CD8-positive, alpha-beta memory T cell (primary cell): ENCODE measurements around the gene TENM3. TPM values are rescaled to one million over a fixed set of nuclear protein-coding genes. Genes with fewer than 3 reads are reported as not detected.

ENCODE experiments used
- CTCF ChIA-PET: fragments of 350-600 bp; sonication (Branson Sonifier 250); formaldehyde crosslinking; loops from one replicate; lab custom pipeline; 2021; ENCODE audit warnings: antibody characterized with exemption; lab: Charles Lee
- POLR2A ChIA-PET: fragments of 350-600 bp; sonication (Branson Sonifier 250); formaldehyde crosslinking; loops from one replicate; lab custom pipeline; 2021; ENCODE audit warnings: antibody characterized with exemption; lab: Charles Lee
- DNase-seq, 5 donors: peaks; one replicate each; pipeline versions ENCODE4 v3.0.0 to v3.0.0-alpha.2; 2020 to 2022; ENCODE audit warnings: mixed read lengths in 1 of 5
- H3K27ac ChIP-seq: one replicate; pipeline ENCODE4 v1.7.0; 2013; ENCODE audit warnings: low read depth, mild to moderate bottlenecking, low read length, moderate library complexity
- H3K27me3 ChIP-seq: 2 replicates; pipeline ENCODE4 v1.7.0; 2013; ENCODE audit warnings: low read length, mild to moderate bottlenecking; ENCODE audit not compliant: insufficient read depth, poor library complexity, severe bottlenecking
- H3K36me3 ChIP-seq: 2 replicates; pipeline ENCODE4 v1.7.0; 2013; ENCODE audit warnings: mild to moderate bottlenecking, low read length, moderate library complexity; ENCODE audit not compliant: insufficient read depth
- H3K4me1 ChIP-seq: 2 replicates; pipeline ENCODE4 v1.7.0; 2013; ENCODE audit warnings: mild to moderate bottlenecking, low read length, moderate library complexity; ENCODE audit not compliant: insufficient read depth
- H3K4me3 ChIP-seq: 2 replicates; pipeline ENCODE4 v1.7.0; 2013; ENCODE audit warnings: mild to moderate bottlenecking, low read length
- H3K9me3 ChIP-seq: 2 replicates; pipeline ENCODE4 v1.7.0; 2013; ENCODE audit warnings: mild to moderate bottlenecking, low read length
- H3K27ac Mint-ChIP-seq, 8 donors: one replicate each; pipeline ENCODE4 v1.8.0; 2020 to 2021; ENCODE audit warnings: mixed read lengths in 8 of 8, mild to moderate bottlenecking in 6 of 8, inconsistent platforms in 3 of 8, moderate library complexity in 3 of 8
- H3K27me3 Mint-ChIP-seq, 2 donors: one replicate each; pipeline ENCODE4 v1.8.0; 2020 to 2021; ENCODE audit warnings: mixed read lengths in 2 of 2, mild to moderate bottlenecking in 1 of 2, moderate library complexity in 1 of 2
- H3K36me3 Mint-ChIP-seq, 3 donors: one replicate each; pipeline ENCODE4 v1.8.0; 2020 to 2021; ENCODE audit warnings: mixed read lengths in 3 of 3, inconsistent platforms in 1 of 3, mild to moderate bottlenecking in 1 of 3
- H3K4me1 Mint-ChIP-seq, 3 donors: one replicate each; pipeline ENCODE4 v1.8.0; 2020 to 2021; ENCODE audit warnings: mixed read lengths in 3 of 3, inconsistent platforms in 1 of 3, mild to moderate bottlenecking in 1 of 3
- H3K4me3 Mint-ChIP-seq, 7 donors: one replicate each; pipeline ENCODE4 v1.8.0; 2020 to 2021; ENCODE audit warnings: mixed read lengths in 7 of 7, mild to moderate bottlenecking in 6 of 7, moderate library complexity in 4 of 7, inconsistent platforms in 2 of 7
- H3K9me3 Mint-ChIP-seq, 5 donors: one replicate each; pipeline ENCODE4 v1.8.0; 2020 to 2022; ENCODE audit warnings: mixed read lengths in 5 of 5, mild to moderate bottlenecking in 3 of 5, moderate library complexity in 2 of 5, inconsistent platforms in 1 of 5
- polyA plus RNA-seq: library from polyadenylated mRNA; unstranded; fragments of 300-500 nt; fragmentation: Illumina TruSeq; gene quantifications from one replicate; pipeline ENCODE4 v1.2.3, GENCODE V29; 2021
- total RNA-seq, 2 experiments: library from RNA; stranded (reverse); gene quantifications; one replicate each; pipeline ENCODE4 v1.2.3, GENCODE V29; 2021

TENM3 gene
- total and polyA plus RNA-seq, 3 experiments from 2014 or later, result not detected

DNA sequence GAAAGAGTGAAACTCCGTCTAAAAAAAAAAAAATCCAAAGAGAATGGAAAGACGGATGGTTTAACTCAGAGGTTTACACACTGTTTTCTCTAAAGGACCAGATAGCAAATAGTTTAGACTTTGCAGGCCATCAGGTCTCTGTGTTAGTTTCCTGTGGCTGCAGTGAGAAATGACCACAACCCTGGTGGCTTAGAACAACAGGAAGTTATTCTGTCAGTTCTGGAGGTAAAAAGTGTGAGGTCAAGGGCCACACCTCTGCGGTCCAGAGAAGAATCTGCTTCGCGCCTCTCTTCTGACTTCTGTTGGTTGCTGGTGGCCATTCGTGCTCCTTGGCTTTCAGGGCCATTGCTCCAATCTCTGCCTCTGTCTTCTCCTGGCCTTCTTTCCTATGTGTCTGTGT, 76.9 kb downstream of the TENM3 start:
- Histone ChIP-seq H3K4me1 (no peaks in the 10 kb centered on the region), H3K4me3 (no peak overlapping the region), H3K9me3 (no peaks in the 10 kb centered on the region), H3K36me3 (no peaks in the 10 kb centered on the region), H3K27me3 (no peaks in the 10 kb centered on the region), H3K27ac (no peak overlapping the region)
- Mint-ChIP-seq H3K27me3 (no peaks in the 10 kb centered on the region), H3K4me3 (no peak overlapping the region), H3K4me1 (no peaks in the 10 kb centered on the region), H3K9me3 (peaks cover 7 to 21% (median 13%) of the 10 kb centered on the region in 5 donors), H3K27ac (no peak overlapping the region), H3K36me3 (no peaks in the 10 kb centered on the region)
- DNase-seq, result no peak
- CTCF ChIA-PET, result no interaction called here
- POLR2A ChIA-PET, result no interaction called here

DNA sequence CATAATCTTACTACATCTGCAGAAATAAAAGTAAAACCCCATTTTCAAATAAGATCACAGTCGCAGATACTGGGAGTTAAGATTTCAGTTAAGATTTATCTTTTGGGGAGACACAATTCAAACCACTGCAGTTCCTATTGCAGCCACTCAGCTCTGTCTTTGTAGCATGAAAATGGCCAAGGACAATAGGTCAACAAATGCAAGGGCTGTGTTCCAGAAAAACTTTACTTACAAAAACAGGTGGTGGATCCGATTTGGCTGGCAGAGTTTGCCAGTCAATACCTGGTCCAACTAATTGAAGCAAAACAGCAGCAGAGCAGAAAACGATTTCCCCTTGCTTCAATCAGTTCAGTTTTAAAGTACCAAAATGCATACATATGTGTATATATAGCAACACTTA, 77.4 kb downstream of the TENM3 start:
- CTCF ChIA-PET, result no interaction called here
- H3K9me3 ChIP-seq, result no peaks in the 10 kb centered on the region
- no peaks in the 10 kb centered on the region for H3K4me1 ChIP-seq
- H3K36me3 Mint-ChIP-seq, result no peaks in the 10 kb centered on the region
- H3K4me3 ChIP-seq, result no peak overlapping the region
- no peak overlapping the region for H3K27ac ChIP-seq
- H3K27me3 ChIP-seq, result no peaks in the 10 kb centered on the region
- no peaks in the 10 kb centered on the region for H3K36me3 ChIP-seq
- H3K9me3 Mint-ChIP-seq, result peaks cover 5 to 17% (median 11%) of the 10 kb centered on the region in 5 donors
- no peaks in the 10 kb centered on the region for H3K27me3 Mint-ChIP-seq
- no peaks in the 10 kb centered on the region for H3K4me1 Mint-ChIP-seq
- POLR2A ChIA-PET, result no interaction called here
- DNase-seq, result no peak
- H3K27ac Mint-ChIP-seq, result no peak overlapping the region
- H3K4me3 Mint-ChIP-seq, result no peak overlapping the region

DNA sequence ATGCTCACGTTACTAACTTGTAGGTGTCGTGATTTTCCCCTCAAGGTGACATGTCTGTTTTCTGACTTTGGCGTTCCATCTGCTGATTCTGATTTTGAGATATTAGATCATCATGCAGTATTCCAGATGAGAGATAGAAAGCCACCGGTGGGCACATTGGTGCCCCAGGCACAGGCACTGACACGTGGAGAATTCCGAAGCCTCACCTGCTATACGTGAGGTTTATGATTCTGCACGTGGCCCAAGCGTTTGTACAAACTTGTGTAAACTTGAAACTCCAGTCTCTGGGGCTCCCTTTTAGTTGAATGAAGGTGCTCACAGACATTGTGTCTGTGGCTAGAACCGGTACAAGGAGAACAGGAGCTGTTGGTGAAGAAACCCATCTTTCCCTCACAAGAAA, 81.1 kb downstream of the TENM3 start:
- Mint-ChIP-seq H3K4me1 (no peaks in the 10 kb centered on the region), H3K27me3 (no peaks in the 10 kb centered on the region), H3K9me3 (peaks cover 0 to 8% (median 2%) of the 10 kb centered on the region in 5 donors), H3K27ac (no peak overlapping the region), H3K4me3 (no peak overlapping the region), H3K36me3 (no peaks in the 10 kb centered on the region)
- no peak overlapping the region for H3K4me3 ChIP-seq
- H3K27ac ChIP-seq, result no peak overlapping the region
- H3K27me3 ChIP-seq, result no peaks in the 10 kb centered on the region
- ChIA-PET CTCF (no interaction called here), POLR2A (no interaction called here)
- no peaks in the 10 kb centered on the region for H3K36me3 ChIP-seq
- H3K4me1 ChIP-seq, result no peaks in the 10 kb centered on the region
- DNase-seq, result no peak
- no peaks in the 10 kb centered on the region for H3K9me3 ChIP-seq

DNA sequence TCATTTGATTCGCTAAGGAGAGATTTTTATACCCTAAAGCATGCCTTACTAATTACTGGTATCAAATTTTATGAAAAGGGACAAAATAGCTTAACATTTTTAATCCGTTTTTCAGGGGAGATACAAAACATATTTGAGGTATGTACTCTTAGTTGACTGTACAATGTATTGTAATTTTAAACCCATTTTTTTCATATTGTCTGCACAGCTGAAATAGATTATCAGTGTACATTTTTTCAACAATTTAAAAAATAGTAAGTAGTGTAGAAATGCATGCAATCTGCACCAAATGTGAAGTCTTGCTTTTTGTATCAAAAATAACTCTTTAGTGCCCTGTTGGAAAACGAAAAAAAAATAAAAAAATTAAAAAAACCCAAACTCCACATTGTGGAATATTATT, 82.2 kb downstream of the TENM3 start:
- POLR2A ChIA-PET, result no interaction called here
- Mint-ChIP-seq H3K4me1 (no peaks in the 10 kb centered on the region), H3K27me3 (no peaks in the 10 kb centered on the region), H3K4me3 (no peak overlapping the region), H3K36me3 (no peaks in the 10 kb centered on the region), H3K9me3 (peaks cover 0 to 6% (median 5%) of the 10 kb centered on the region in 5 donors), H3K27ac (no peak overlapping the region)
- Histone ChIP-seq H3K9me3 (no peaks in the 10 kb centered on the region), H3K4me1 (no peaks in the 10 kb centered on the region), H3K4me3 (no peak overlapping the region), H3K27me3 (no peaks in the 10 kb centered on the region), H3K27ac (no peak overlapping the region), H3K36me3 (no peaks in the 10 kb centered on the region)
- no peak for DNase-seq
- CTCF ChIA-PET, result no interaction called here

DNA sequence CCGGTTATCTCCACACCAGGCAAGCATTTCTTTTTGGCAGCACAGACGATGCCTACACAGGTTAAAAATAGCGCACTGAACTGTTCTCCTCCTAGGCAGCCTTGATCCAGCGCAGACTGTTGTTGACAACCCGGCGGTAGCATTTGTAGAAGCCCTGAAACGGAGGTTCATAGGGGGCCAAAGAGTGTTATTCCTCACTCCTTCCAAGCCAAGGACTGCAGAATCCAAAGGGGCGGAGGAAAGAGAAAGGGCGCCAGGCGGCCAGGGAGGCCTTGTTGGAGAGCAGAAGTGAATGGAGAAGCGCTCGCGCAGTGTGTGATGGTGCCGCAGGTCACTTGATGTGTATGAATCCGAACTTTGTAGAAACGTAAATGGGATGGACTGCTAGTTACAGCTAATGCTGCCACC, 82.7 kb downstream of the TENM3 start:
- no peak overlapping the region for H3K4me3 Mint-ChIP-seq
- no peak overlapping the region for H3K27ac ChIP-seq

DNA sequence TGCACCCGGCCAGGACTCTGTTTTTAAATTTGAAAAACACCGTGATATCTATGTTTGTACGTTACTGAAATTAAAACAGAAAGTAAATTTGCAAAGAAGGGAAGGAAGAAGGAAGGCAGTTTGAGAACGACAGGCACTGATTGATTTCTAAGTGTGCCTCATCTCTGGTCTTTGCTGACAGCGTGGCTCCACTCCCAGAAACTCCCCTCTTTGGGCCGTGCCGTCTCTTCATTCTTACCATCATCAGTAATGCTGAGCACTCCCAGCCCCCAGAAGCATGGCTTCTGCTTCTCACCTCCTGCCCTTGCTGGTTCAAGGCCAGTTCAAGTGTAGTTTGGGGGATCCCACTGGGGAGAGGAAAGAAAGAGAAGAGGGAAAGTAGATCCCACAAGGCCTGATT, 85.3 kb downstream of the TENM3 start:
- Mint-ChIP-seq H3K4me1 (no peaks in the 10 kb centered on the region), H3K27ac (no peak overlapping the region), H3K27me3 (no peaks in the 10 kb centered on the region), H3K4me3 (no peak overlapping the region), H3K36me3 (no peaks in the 10 kb centered on the region), H3K9me3 (peaks cover 0 to 5% (median 0%) of the 10 kb centered on the region in 5 donors)
- H3K4me1 ChIP-seq, result no peaks in the 10 kb centered on the region
- no peak for DNase-seq
- POLR2A ChIA-PET, result no interaction called here
- H3K4me3 ChIP-seq, result no peak overlapping the region
- CTCF ChIA-PET, result no interaction called here
- H3K27me3 ChIP-seq, result no peaks in the 10 kb centered on the region
- H3K9me3 ChIP-seq, result no peaks in the 10 kb centered on the region
- no peak overlapping the region for H3K27ac ChIP-seq
- H3K36me3 ChIP-seq, result no peaks in the 10 kb centered on the region

More for the DNA sequence above, 82.7 kb downstream of the TENM3 start:
- H3K36me3 ChIP-seq, result no peaks in the 10 kb centered on the region
- ChIA-PET CTCF (no interaction called here), POLR2A (no interaction called here)
- no peaks in the 10 kb centered on the region for H3K27me3 ChIP-seq
- no peaks in the 10 kb centered on the region for H3K4me1 ChIP-seq
- no peaks in the 10 kb centered on the region for H3K27me3 Mint-ChIP-seq
- H3K36me3 Mint-ChIP-seq, result no peaks in the 10 kb centered on the region
- peaks cover 0 to 6% (median 2%) of the 10 kb centered on the region in 5 donors for H3K9me3 Mint-ChIP-seq
- H3K4me1 Mint-ChIP-seq, result no peaks in the 10 kb centered on the region
- no peak overlapping the region for H3K27ac Mint-ChIP-seq
- H3K9me3 ChIP-seq, result no peaks in the 10 kb centered on the region
- no peak for DNase-seq
- H3K4me3 ChIP-seq, result no peak overlapping the region

DNA sequence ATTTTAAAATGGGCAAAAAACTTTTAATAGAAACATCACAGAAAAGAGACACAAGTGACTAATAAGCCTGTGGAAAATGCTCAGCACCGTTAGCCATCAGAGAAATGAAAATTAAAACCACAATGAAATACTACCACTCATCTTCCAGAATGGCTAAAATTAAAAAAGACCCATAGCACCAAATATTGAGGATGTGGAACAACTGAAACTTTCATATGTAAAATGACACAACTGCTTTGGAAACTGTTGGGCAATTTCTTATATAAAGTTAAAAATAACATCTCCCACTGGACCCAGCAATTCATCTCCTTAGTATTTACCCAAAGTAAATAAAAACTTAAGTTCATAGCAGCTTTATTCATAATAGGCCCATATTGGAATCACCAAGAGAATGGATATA, 94.2 kb downstream of the TENM3 start:
- H3K9me3 ChIP-seq, result no peaks in the 10 kb centered on the region
- H3K27ac ChIP-seq, result no peak overlapping the region
- Mint-ChIP-seq H3K36me3 (no peaks in the 10 kb centered on the region), H3K27me3 (no peaks in the 10 kb centered on the region), H3K4me1 (no peaks in the 10 kb centered on the region), H3K27ac (no peak overlapping the region), H3K4me3 (no peak overlapping the region), H3K9me3 (peaks cover 0 to 14% (median 0%) of the 10 kb centered on the region in 5 donors)
- no peaks in the 10 kb centered on the region for H3K36me3 ChIP-seq
- ChIA-PET CTCF (no interaction called here), POLR2A (no interaction called here)
- DNase-seq, result no peak
- no peaks in the 10 kb centered on the region for H3K27me3 ChIP-seq
- no peaks in the 10 kb centered on the region for H3K4me1 ChIP-seq
- no peak overlapping the region for H3K4me3 ChIP-seq

DNA sequence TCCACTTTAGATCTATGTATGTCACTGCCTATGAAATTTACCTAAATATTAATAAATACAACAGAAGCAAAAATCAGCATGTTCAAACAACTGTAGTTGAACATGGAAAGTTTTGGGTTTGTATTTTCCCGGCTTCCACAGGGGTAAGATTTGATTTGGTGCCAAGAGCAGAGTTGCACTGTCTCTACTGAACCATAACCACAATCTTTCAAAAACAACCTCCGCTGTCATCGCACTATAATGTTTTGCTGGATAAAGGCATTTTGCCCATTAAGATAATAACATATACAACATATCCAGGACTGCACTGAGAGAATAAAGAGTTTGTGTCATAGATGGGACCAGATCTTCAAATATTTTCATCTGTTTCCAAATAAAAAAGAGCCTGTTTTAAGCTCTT, 94.9 kb downstream of the TENM3 start:
- ChIA-PET CTCF (interaction anchor here (1.2 kb wide), 1 partner anchor 15 kb away, joined by 3 read pairs; no protein-coding TSS in a partner anchor), POLR2A (no interaction called here)
- H3K36me3 ChIP-seq, result no peaks in the 10 kb centered on the region

DNA sequence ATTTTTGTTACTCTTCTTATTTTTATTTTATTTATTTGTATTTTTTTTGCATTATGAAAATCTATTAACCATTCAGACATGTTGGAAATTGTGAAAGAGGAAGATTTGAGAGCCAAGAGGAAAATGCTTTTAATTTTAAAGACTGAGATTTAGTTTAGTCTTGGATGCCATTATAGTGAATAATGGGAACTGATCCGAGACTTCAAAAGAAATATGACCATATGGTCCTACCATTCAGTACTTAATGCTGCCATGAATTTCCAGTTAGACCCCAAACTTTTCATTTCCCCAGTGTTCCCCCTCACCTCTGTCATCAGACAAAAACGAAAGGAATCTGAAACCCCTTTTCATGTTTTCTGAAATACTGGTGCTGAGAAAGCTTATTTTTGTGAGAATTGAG, 95.5 kb downstream of the TENM3 start:
- H3K9me3 Mint-ChIP-seq, result peaks cover 0 to 14% (median 0%) of the 10 kb centered on the region in 5 donors
- H3K27ac Mint-ChIP-seq, result no peak overlapping the region
- no peak overlapping the region for H3K4me3 Mint-ChIP-seq
- Histone ChIP-seq H3K27me3 (no peaks in the 10 kb centered on the region), H3K27ac (no peak overlapping the region), H3K4me1 (no peaks in the 10 kb centered on the region), H3K9me3 (no peaks in the 10 kb centered on the region), H3K36me3 (no peaks in the 10 kb centered on the region), H3K4me3 (no peak overlapping the region)
- no peaks in the 10 kb centered on the region for H3K27me3 Mint-ChIP-seq
- H3K4me1 Mint-ChIP-seq, result no peaks in the 10 kb centered on the region
- no peak for DNase-seq
- H3K36me3 Mint-ChIP-seq, result no peaks in the 10 kb centered on the region
- POLR2A ChIA-PET, result no interaction called here
- CTCF ChIA-PET, result interaction anchor here (1.2 kb wide), 1 partner anchor 15 kb away, joined by 3 read pairs; no protein-coding TSS in a partner anchor

More for the DNA sequence above, 94.9 kb downstream of the TENM3 start:
- H3K4me1 Mint-ChIP-seq, result no peaks in the 10 kb centered on the region
- no peaks in the 10 kb centered on the region for H3K27me3 ChIP-seq
- H3K9me3 ChIP-seq, result no peaks in the 10 kb centered on the region
- no peaks in the 10 kb centered on the region for H3K36me3 Mint-ChIP-seq
- H3K4me3 ChIP-seq, result no peak overlapping the region
- no peak overlapping the region for H3K27ac ChIP-seq
- H3K9me3 Mint-ChIP-seq, result peaks cover 0 to 14% (median 0%) of the 10 kb centered on the region in 5 donors
- no peaks in the 10 kb centered on the region for H3K4me1 ChIP-seq
- H3K27ac Mint-ChIP-seq, result no peak overlapping the region
- H3K27me3 Mint-ChIP-seq, result no peaks in the 10 kb centered on the region
- DNase-seq, result no peak
- H3K4me3 Mint-ChIP-seq, result no peak overlapping the region
